B cell (primary cell): Measurements from ENCODE around the gene IRF7. TPM values are rescaled to one million over a fixed set of nuclear protein-coding genes. Genes with fewer than 3 reads are reported as not detected.

Experiments used
- ATAC-seq: fragments of 200-7000 bp; cut with Tn5 transposase; one replicate; pipeline ENCODE4 v1.10.0; 2021; ENCODE audit warnings: low read depth, mild to moderate bottlenecking, moderate number of reproducible peaks, moderate library complexity
- CTCF ChIA-PET: fragments of 350-600 bp; sonication (Branson Sonifier 250); formaldehyde crosslinking; loops from one replicate; lab custom pipeline; 2021; ENCODE audit warnings: antibody characterized with exemption, inconsistent platforms; lab: Charles Lee
- POLR2A ChIA-PET: fragments of 350-600 bp; sonication (Branson Sonifier 250); formaldehyde crosslinking; loops from one replicate; lab custom pipeline; 2021; ENCODE audit warnings: antibody characterized with exemption; lab: Charles Lee
- DNase-seq: peaks from one replicate; pipeline ENCODE4 v3.0.0; 2013
- H2AFZ ChIP-seq: 2 replicates; pipeline ENCODE4 v1.6.1; 2012; ENCODE audit warnings: mild to moderate bottlenecking, low read depth, low read length; ENCODE audit not compliant: insufficient read depth, poor library complexity, severe bottlenecking
- H3K27ac ChIP-seq, 2 donors: 1 replicate in 1 of 2; 2 replicates in 1 of 2; pipeline ENCODE4 v1.5.1; 2012 to 2013; ENCODE audit warnings: low read length in 2 of 2, mild to moderate bottlenecking in 2 of 2, moderate library complexity in 1 of 2
- H3K27me3 ChIP-seq, 4 experiments: fragments of 200-600 bp in 1 of 4; sonication (generic) in 1 of 4; replicated peaks in 1 of 4; 1 replicate in 2 of 4; 2 replicates in 2 of 4; pipeline versions ENCODE4 v1.6.1 to v1.7.0; 2013 to 2016; ENCODE audit warnings: low read length in 3 of 4, mild to moderate bottlenecking in 2 of 4, mixed read lengths in 1 of 4, moderate library complexity in 1 of 4; ENCODE audit not compliant: insufficient read depth in 4 of 4, control insufficient read depth in 3 of 4; ENCODE audit errors: control extremely low read depth in 1 of 4
- H3K36me3 ChIP-seq, 2 experiments: replicated peaks in 1 of 2; 1 replicate in 1 of 2; 2 replicates in 1 of 2; pipeline versions ENCODE4 v1.6.1 to v1.7.1; 2013; ENCODE audit warnings: low read length in 1 of 2; ENCODE audit not compliant: insufficient read depth in 2 of 2, control insufficient read depth in 1 of 2; ENCODE audit errors: control extremely low read depth in 1 of 2, extremely low read depth in 1 of 2
- H3K4me1 ChIP-seq, 2 donors: fragments of 200-600 bp in 1 of 2; sonication (generic) in 1 of 2; 1 replicate in 1 of 2; 2 replicates in 1 of 2; pipeline versions ENCODE4 v1.5.1 to v1.6.1; 2013 to 2017; ENCODE audit warnings: low read length in 2 of 2; ENCODE audit not compliant: control insufficient read depth in 2 of 2, insufficient read depth in 2 of 2
- H3K4me2 ChIP-seq: replicated peaks from 2 replicates; pipeline ENCODE3; 2012; ENCODE audit warnings: mild to moderate bottlenecking, low read depth, low read length; ENCODE audit not compliant: poor library complexity, severe bottlenecking
- H3K4me3 ChIP-seq, 5 experiments: fragments of 200-600 bp in 1 of 5; sonication (generic) in 1 of 5; 1 replicate in 3 of 5; 2 replicates in 2 of 5; pipeline versions ENCODE4 v1.5.1 to v1.7.0; 2011 to 2016; ENCODE audit warnings: low read length in 4 of 5, mild to moderate bottlenecking in 4 of 5, low read depth in 2 of 5, control low read depth in 1 of 5, moderate library complexity in 1 of 5; ENCODE audit not compliant: insufficient read depth in 1 of 5; ENCODE audit errors: control extremely low read depth in 1 of 5, extremely low read depth in 1 of 5
- H3K79me2 ChIP-seq: fragments of 200-600 bp; sonication (generic); one replicate; pipeline ENCODE4 v1.6.0; 2016; ENCODE audit warnings: low read length; ENCODE audit not compliant: control insufficient read depth, insufficient read depth
- H3K9ac ChIP-seq: fragments of 200-600 bp; sonication (generic); 2 replicates; pipeline ENCODE4 v1.6.1; 2017; ENCODE audit warnings: mild to moderate bottlenecking, low read length, moderate library complexity
- H3K9me3 ChIP-seq, 3 donors: one replicate each; pipeline versions ENCODE4 v1.6.1 to v1.7.1; 2013; ENCODE audit warnings: low read length in 2 of 3; ENCODE audit not compliant: control insufficient read depth in 2 of 3, insufficient read depth in 1 of 3; ENCODE audit errors: control extremely low read depth in 1 of 3
- H4K20me1 ChIP-seq: 2 replicates; pipeline ENCODE4 v1.6.0; 2012; ENCODE audit warnings: mild to moderate bottlenecking, low read length; ENCODE audit not compliant: insufficient read depth, control insufficient read depth, poor library complexity, severe bottlenecking
- H3K27ac Mint-ChIP-seq: one replicate; pipeline ENCODE4 v1.8.0; 2021; ENCODE audit warnings: mixed read lengths
- H3K27me3 Mint-ChIP-seq: one replicate; pipeline ENCODE4 v1.8.0; 2021; ENCODE audit warnings: mixed read lengths
- H3K4me1 Mint-ChIP-seq: one replicate; pipeline ENCODE4 v1.8.0; 2021; ENCODE audit warnings: mixed read lengths
- H3K4me3 Mint-ChIP-seq: one replicate; pipeline ENCODE4 v1.8.0; 2021; ENCODE audit warnings: mixed read lengths
- H3K9me3 Mint-ChIP-seq: one replicate; pipeline ENCODE4 v1.8.0; 2022; ENCODE audit warnings: mixed read lengths; ENCODE audit not compliant: insufficient read depth
- EZH2 ChIP-seq: IDR thresholded peaks from 2 replicates; pipeline ENCODE4 v1.6.1; 2012; ENCODE audit warnings: borderline replicate concordance, low read depth, mild to moderate bottlenecking, moderate library complexity, low read length; ENCODE audit not compliant: insufficient read depth, poor library complexity, severe bottlenecking
- WGBS: methylation state at CpG from one replicate; pipeline ENCODE4 v1.1.5; 2013; ENCODE audit warnings: missing lambda C conversion rate; ENCODE audit not compliant: insufficient coverage; 5-methylcytosine and 5-hydroxymethylcytosine counted together
- intact Hi-C: fragments of 100-400 bp; cut with micrococcal nuclease; formaldehyde crosslinking; loops from one replicate; pipeline ENCODE4 v1.10.0; 2022
- polyA plus RNA-seq: library from polyadenylated mRNA; depleted of rRNA; stranded (reverse); fragments of >200 nt; gene quantifications from 2 replicates; pipeline ENCODE4 v1.2.3, GENCODE V29; 2012
- total RNA-seq, 2 donors: library from RNA; stranded (reverse); fragments of 120-200 nt in 1 of 2; gene quantifications; 1 replicate in 1 of 2; 2 replicates in 1 of 2; pipeline versions ENCODE4 v1.2.3 to v1.2.4, GENCODE V29; 2013 to 2022
- TF ChIP-seq, protein P1 (sequence below): fragments of 200-600 bp; IDR thresholded peaks from one replicate; pipeline ENCODE4 v1.8.0; 2022; ENCODE audit warnings: antibody characterized with exemption, mild to moderate bottlenecking

IRF7 gene
- total and polyA plus RNA-seq, 2 donors (not counting 1 experiment from before 2014, with no cell fraction given) = 136 to 184 TPM

DNA sequence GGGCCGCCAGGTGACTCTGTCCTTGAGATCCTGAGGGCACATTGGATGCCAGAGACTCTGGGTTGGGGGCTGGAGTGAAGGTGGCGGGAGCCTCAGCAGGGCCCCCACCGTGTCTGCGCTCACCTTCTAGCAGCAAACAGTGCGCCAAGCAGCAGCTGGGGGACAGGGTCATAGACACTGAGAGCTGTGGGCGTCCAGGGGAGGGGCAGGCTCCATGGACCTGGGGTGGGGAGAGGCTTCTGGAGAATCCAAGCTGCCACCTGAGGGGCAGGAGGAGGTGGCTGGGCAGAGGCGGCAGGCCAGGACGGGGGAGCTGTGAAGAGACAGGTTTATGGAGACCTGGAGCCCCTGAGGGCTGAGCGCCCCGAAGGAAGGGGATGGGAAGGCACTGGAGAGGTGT lies 31.5 kb downstream of the IRF7 start:
- no peak for ATAC-seq
- no peak overlapping the region for H3K27ac Mint-ChIP-seq
- ChIA-PET CTCF (no interaction called here), POLR2A (no interaction called here)
- H3K4me1 ChIP-seq = peaks cover 6 to 14% of the 10 kb centered on the region in 2 donors
- no peak overlapping the region for H3K27ac ChIP-seq
- H3K36me3 ChIP-seq = peaks cover 0 to 50% of the 10 kb centered on the region in 2 experiments
- H3K27me3 ChIP-seq = no peaks in the 10 kb centered on the region
- H3K9me3 Mint-ChIP-seq = no peaks in the 10 kb centered on the region
- no peak overlapping the region for H3K4me3 ChIP-seq
- intact Hi-C loops = no loop called here
- no peaks in the 10 kb centered on the region for H3K9me3 ChIP-seq
- peaks cover 92% of the 10 kb centered on the region for H3K79me2 ChIP-seq
- 98% methylated on average over 5 of the region's 10 CpGs for WGBS
- no peak overlapping the region for H3K4me2 ChIP-seq
- DNase-seq = no peak
- no peak overlapping the region for H3K4me3 Mint-ChIP-seq
- TF ChIP-seq, protein P1, sequence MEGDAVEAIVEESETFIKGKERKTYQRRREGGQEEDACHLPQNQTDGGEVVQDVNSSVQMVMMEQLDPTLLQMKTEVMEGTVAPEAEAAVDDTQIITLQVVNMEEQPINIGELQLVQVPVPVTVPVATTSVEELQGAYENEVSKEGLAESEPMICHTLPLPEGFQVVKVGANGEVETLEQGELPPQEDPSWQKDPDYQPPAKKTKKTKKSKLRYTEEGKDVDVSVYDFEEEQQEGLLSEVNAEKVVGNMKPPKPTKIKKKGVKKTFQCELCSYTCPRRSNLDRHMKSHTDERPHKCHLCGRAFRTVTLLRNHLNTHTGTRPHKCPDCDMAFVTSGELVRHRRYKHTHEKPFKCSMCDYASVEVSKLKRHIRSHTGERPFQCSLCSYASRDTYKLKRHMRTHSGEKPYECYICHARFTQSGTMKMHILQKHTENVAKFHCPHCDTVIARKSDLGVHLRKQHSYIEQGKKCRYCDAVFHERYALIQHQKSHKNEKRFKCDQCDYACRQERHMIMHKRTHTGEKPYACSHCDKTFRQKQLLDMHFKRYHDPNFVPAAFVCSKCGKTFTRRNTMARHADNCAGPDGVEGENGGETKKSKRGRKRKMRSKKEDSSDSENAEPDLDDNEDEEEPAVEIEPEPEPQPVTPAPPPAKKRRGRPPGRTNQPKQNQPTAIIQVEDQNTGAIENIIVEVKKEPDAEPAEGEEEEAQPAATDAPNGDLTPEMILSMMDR = no peak
- no peak for TF ChIP-seq EZH2
- H3K9ac ChIP-seq = no peak overlapping the region
- peaks cover 89% of the 10 kb centered on the region for H4K20me1 ChIP-seq
- peaks cover 14% of the 10 kb centered on the region for H3K4me1 Mint-ChIP-seq
- no peak overlapping the region for H2AFZ ChIP-seq
- H3K27me3 Mint-ChIP-seq = no peaks in the 10 kb centered on the region

DNA sequence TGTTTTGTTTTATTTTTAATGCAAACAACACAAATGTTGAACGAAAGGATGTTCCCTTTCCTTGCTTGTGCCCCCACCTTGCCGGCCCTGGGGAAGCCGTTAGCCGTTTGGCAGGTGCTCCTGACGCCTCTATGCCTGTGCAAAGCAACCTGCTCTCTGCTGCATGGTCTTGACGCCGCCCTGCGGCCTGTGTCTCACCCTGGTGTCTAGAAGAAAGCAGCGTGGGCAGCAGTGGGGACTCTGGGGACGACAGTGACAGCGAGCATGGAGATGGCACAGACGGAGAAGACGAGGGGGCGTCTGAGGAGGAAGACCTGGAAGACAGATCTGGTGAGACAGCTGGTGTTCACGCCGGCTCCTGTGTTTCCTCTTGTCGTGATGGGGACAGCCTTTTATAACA lies 34.0 kb downstream of the IRF7 start:
- no peaks in the 10 kb centered on the region for H3K27me3 ChIP-seq
- H3K4me1 Mint-ChIP-seq = peaks cover 37% of the 10 kb centered on the region
- H3K4me2 ChIP-seq = no peak overlapping the region
- H3K9ac ChIP-seq = no peak overlapping the region
- H3K27ac ChIP-seq = no peak overlapping the region
- intact Hi-C loops = no loop called here
- peaks cover 97% of the 10 kb centered on the region for H3K79me2 ChIP-seq
- H3K4me1 ChIP-seq = peaks cover 20 to 39% of the 10 kb centered on the region in 2 donors
- no peak overlapping the region for H2AFZ ChIP-seq
- peaks cover 91% of the 10 kb centered on the region for H4K20me1 ChIP-seq
- no peak overlapping the region for H3K4me3 Mint-ChIP-seq
- TF ChIP-seq EZH2 = no peak
- TF ChIP-seq, protein P1 = no peak
- H3K27me3 Mint-ChIP-seq = no peaks in the 10 kb centered on the region
- no peaks in the 10 kb centered on the region for H3K9me3 Mint-ChIP-seq
- H3K36me3 ChIP-seq = peaks cover 1 to 28% of the 10 kb centered on the region in 2 experiments
- DNase-seq (no peak), ATAC-seq (no peak)
- ChIA-PET CTCF (no interaction called here), POLR2A (no interaction called here)
- no peaks in the 10 kb centered on the region for H3K9me3 ChIP-seq
- WGBS = 92% methylated on average over 17 of the region's 17 CpGs
- H3K27ac Mint-ChIP-seq = no peak overlapping the region
- no peak overlapping the region for H3K4me3 ChIP-seq
